Astrocyte (in vitro differentiated cells and primary cell): ENCODE results near the gene IL5RA. TPM values are rescaled to one million over a fixed set of nuclear protein-coding genes. Genes with fewer than 3 reads are reported as not detected.

ENCODE experiments used
- DNase-seq: peaks from one replicate; pipeline ENCODE4 v3.0.0-alpha.2; 2010; ENCODE audit warnings: low read depth
- FAIRE-seq: peaks from 2 replicates; lab custom pipeline; 2011; peaks lifted over from hg19 to GRCh38; lab: Jason Lieb, UNC
- H2AFZ ChIP-seq: 2 replicates; pipeline ENCODE4 v1.6.0; 2012; ENCODE audit warnings: low read depth, low read length, inconsistent platforms
- H3K27ac ChIP-seq: 2 replicates; pipeline ENCODE4 v1.5.1; 2011; ENCODE audit warnings: low read depth, low read length, inconsistent platforms
- H3K27me3 ChIP-seq: 2 replicates; pipeline ENCODE4 v1.6.0; 2011; ENCODE audit warnings: low read length, inconsistent platforms; ENCODE audit not compliant: insufficient read depth
- H3K36me3 ChIP-seq: 2 replicates; pipeline ENCODE4 v1.5.1; 2011; ENCODE audit warnings: low read length, inconsistent platforms; ENCODE audit not compliant: insufficient read depth
- H3K4me1 ChIP-seq: 2 replicates; pipeline ENCODE4 v1.5.1; 2011; ENCODE audit warnings: low read length, inconsistent platforms; ENCODE audit not compliant: insufficient read depth
- H3K4me2 ChIP-seq: 2 replicates; pipeline ENCODE4 v1.6.0; 2012; ENCODE audit warnings: low read length, inconsistent platforms
- H3K4me3 ChIP-seq: 2 replicates; pipeline ENCODE4 v1.5.1; 2011; ENCODE audit warnings: low read depth, mild to moderate bottlenecking, low read length, inconsistent platforms; ENCODE audit not compliant: insufficient read depth
- H3K79me2 ChIP-seq: 2 replicates; pipeline ENCODE4 v1.6.0; 2012; ENCODE audit warnings: mild to moderate bottlenecking, low read length, inconsistent platforms; ENCODE audit not compliant: insufficient read depth
- H3K9ac ChIP-seq: 2 replicates; pipeline ENCODE4 v1.6.0; 2012; ENCODE audit warnings: mild to moderate bottlenecking, low read length, inconsistent platforms
- H3K9me3 ChIP-seq: 2 replicates; pipeline ENCODE4 v1.5.1; 2012; ENCODE audit warnings: low read depth, mild to moderate bottlenecking, low read length, inconsistent platforms; ENCODE audit not compliant: insufficient read depth
- H4K20me1 ChIP-seq: 2 replicates; pipeline ENCODE4 v1.6.0; 2012; ENCODE audit warnings: low read length, inconsistent platforms; ENCODE audit not compliant: insufficient read depth
- H3K27ac Mint-ChIP-seq: one replicate; pipeline ENCODE4 v1.8.0; 2021; ENCODE audit warnings: mild to moderate bottlenecking, mixed read lengths; ENCODE audit not compliant: unreplicated experiment
- H3K27me3 Mint-ChIP-seq: one replicate; pipeline ENCODE4 v1.8.0; 2021; ENCODE audit warnings: low read depth, mixed read lengths; ENCODE audit not compliant: unreplicated experiment
- H3K36me3 Mint-ChIP-seq: one replicate; pipeline ENCODE4 v1.8.0; 2021; ENCODE audit warnings: low read depth, mixed read lengths; ENCODE audit not compliant: unreplicated experiment
- H3K4me1 Mint-ChIP-seq: one replicate; pipeline ENCODE4 v1.8.0; 2021; ENCODE audit warnings: low read depth, mixed read lengths; ENCODE audit not compliant: unreplicated experiment
- H3K4me3 Mint-ChIP-seq: one replicate; pipeline ENCODE4 v1.8.0; 2021; ENCODE audit warnings: mild to moderate bottlenecking, moderate library complexity, mixed read lengths; ENCODE audit not compliant: unreplicated experiment
- H3K9me3 Mint-ChIP-seq: one replicate; pipeline ENCODE4 v1.8.0; 2021; ENCODE audit warnings: mild to moderate bottlenecking, mixed read lengths; ENCODE audit not compliant: unreplicated experiment
- CTCF ChIP-seq: IDR thresholded peaks from 2 replicates; pipeline ENCODE4 v1.5.1; 2011; ENCODE audit warnings: low read depth, mild to moderate bottlenecking, inconsistent platforms, low read length, moderate library complexity; ENCODE audit not compliant: insufficient read depth
- EZH2 ChIP-seq: IDR thresholded peaks from 2 replicates; pipeline ENCODE4 v1.6.1; 2012; ENCODE audit warnings: mild to moderate bottlenecking, low read length, inconsistent platforms; ENCODE audit not compliant: insufficient read depth
- total RNA-seq: library from RNA; stranded (reverse); gene quantifications from 2 replicates; pipeline ENCODE4 v1.2.1, GENCODE V29; 2021

The IL5RA gene
- total RNA-seq, 1 donor from 2014 or later, result not detected

GRCh38 chr3:3081381-3082233 is 28.6 kb downstream of the IL5RA start:
- H4K20me1 ChIP-seq, result no peaks in the 10 kb centered on the region
- no peak overlapping the region for H3K9ac ChIP-seq
- Mint-ChIP-seq H3K36me3 (no peaks in the 10 kb centered on the region), H3K4me1 (no peaks in the 10 kb centered on the region), H3K27ac (no peak overlapping the region), H3K4me3 (no peak overlapping the region), H3K27me3 (no peaks in the 10 kb centered on the region), H3K9me3 (peaks cover 4% of the 10 kb centered on the region)
- DNase-seq, result no peak
- no peaks in the 10 kb centered on the region for H3K27me3 ChIP-seq
- no peak overlapping the region for H3K4me3 ChIP-seq
- H3K27ac ChIP-seq, result no peak overlapping the region
- FAIRE-seq, result no peak
- H3K4me1 ChIP-seq, result no peaks in the 10 kb centered on the region
- no peak for TF ChIP-seq EZH2
- no peak for TF ChIP-seq CTCF
- no peaks in the 10 kb centered on the region for H3K36me3 ChIP-seq
- H3K9me3 ChIP-seq, result no peaks in the 10 kb centered on the region
- no peak overlapping the region for H2AFZ ChIP-seq
- no peaks in the 10 kb centered on the region for H3K79me2 ChIP-seq
- no peak overlapping the region for H3K4me2 ChIP-seq

DNA sequence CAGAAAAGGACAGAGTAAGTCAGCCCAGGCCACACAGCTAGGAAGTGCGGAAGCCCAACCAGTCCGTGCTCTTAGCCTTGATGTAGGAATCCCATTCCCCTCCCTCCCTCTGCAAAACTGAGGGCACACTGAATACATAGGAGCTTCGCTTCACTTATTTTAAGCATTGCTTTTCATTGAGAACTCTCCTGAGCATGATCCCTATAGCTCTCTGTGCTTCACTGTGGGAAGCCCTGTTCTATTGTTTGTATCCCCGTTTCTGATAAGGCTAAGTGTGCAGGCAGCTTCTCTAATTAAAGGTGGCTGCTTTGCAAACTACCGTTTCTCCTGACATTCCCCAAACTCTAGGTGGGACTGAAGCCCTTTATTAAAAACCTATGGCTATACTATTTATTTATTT is 29.9 kb downstream of the IL5RA start:
- H3K4me1 ChIP-seq, result no peaks in the 10 kb centered on the region
- H3K9me3 Mint-ChIP-seq, result peaks cover 4% of the 10 kb centered on the region
- FAIRE-seq (no peak), DNase-seq (no peak)
- TF ChIP-seq CTCF, result no peak
- no peak for TF ChIP-seq EZH2
- no peaks in the 10 kb centered on the region for H3K79me2 ChIP-seq
- H4K20me1 ChIP-seq, result no peaks in the 10 kb centered on the region
- no peak overlapping the region for H3K27ac ChIP-seq
- no peak overlapping the region for H3K27ac Mint-ChIP-seq
- H3K4me3 ChIP-seq, result no peak overlapping the region
- no peaks in the 10 kb centered on the region for H3K4me1 Mint-ChIP-seq
- no peaks in the 10 kb centered on the region for H3K36me3 ChIP-seq
- H3K4me3 Mint-ChIP-seq, result no peak overlapping the region
- H3K36me3 Mint-ChIP-seq, result no peaks in the 10 kb centered on the region
- H2AFZ ChIP-seq, result no peak overlapping the region
- no peak overlapping the region for H3K4me2 ChIP-seq
- H3K27me3 ChIP-seq, result no peaks in the 10 kb centered on the region
- H3K9me3 ChIP-seq, result no peaks in the 10 kb centered on the region
- no peak overlapping the region for H3K9ac ChIP-seq
- H3K27me3 Mint-ChIP-seq, result no peaks in the 10 kb centered on the region
